Measurements from ENCODE around the gene LAMTOR2.

Gene LAMTOR2

GRCh38 chr1:156081917-156082308, 27.3 kb downstream of the LAMTOR2 start:
- Histone ChIP-seq H3K79me2 (ENCODE audit: insufficient read depth, low read depth) (no peaks in the 10 kb centered on the region), H3K4me1 (ENCODE audit: low read depth, poor library complexity, severe bottlenecking) (peaks cover 26% of the 10 kb centered on the region), H3K27me3 (ENCODE audit: insufficient read depth, low read depth) (peaks cover 20% of the 10 kb centered on the region), H3K27ac (no peak overlapping the region), H2AFZ (ENCODE audit: low read depth) (peak overlapping the region; percentile 99), H3K4me2 (peak overlapping the region; percentile 98), H3K4me3 (IDR thresholded peaks at IDR 0.05; ENCODE audit: insufficient read depth, low read depth, low read length) (peak overlapping the region; percentile 98), H3K36me3 (ENCODE audit: insufficient read depth) (no peaks in the 10 kb centered on the region), H4K20me1 (ENCODE audit: insufficient read depth) (no peaks in the 10 kb centered on the region), H3K9ac (peak overlapping the region; percentile 34)
- no peak for TF ChIP-seq CTCF (conservative IDR thresholded peaks at IDR 0.05; ENCODE audit: low read depth, low read length)

- Histone ChIP-seq H2AFZ (ENCODE audit: low read depth) (peak within 1 kb of the TSS; percentile 99), H3K27me3 (ENCODE audit: insufficient read depth, low read depth) (peaks cover 20% of the 10 kb centered on the region), H3K9ac (peak within 1 kb of the TSS; percentile 34), H3K4me1 (ENCODE audit: low read depth, poor library complexity, severe bottlenecking) (peaks cover 26% of the 10 kb centered on the region), H3K36me3 (ENCODE audit: insufficient read depth) (no peaks in the 10 kb centered on the region), H3K27ac (no peak within 1 kb of the TSS), H3K4me2 (peak within 1 kb of the TSS; percentile 98), H3K4me3 (IDR thresholded peaks at IDR 0.05; ENCODE audit: insufficient read depth, low read depth, low read length) (peak within 1 kb of the TSS; percentile 98), H4K20me1 (ENCODE audit: insufficient read depth) (no peaks in the 10 kb centered on the region), H3K79me2 (ENCODE audit: insufficient read depth, low read depth) (no peaks in the 10 kb centered on the region)
- TF ChIP-seq CTCF (conservative IDR thresholded peaks at IDR 0.05; ENCODE audit: low read depth, low read length), result no peak; the same call in 1 of the 2 replicates
These were observed 27.9 kb downstream of the LAMTOR2 start, which contains the start of gene MEX3A for GRCh38 chr1:156082309-156083091. MEX3A (minus strand) TSS chr1:156082465; CDS start chr1:156081998, 467 bp downstream.

- Histone ChIP-seq H3K27me3 (ENCODE audit: insufficient read depth, low read depth) (peaks cover 20% of the 10 kb centered on the region), H4K20me1 (ENCODE audit: insufficient read depth) (no peaks in the 10 kb centered on the region), H3K4me2 (0 out of 2 replicates have a peak overlapping the region, but pooled peaks have one; percentile 98), H2AFZ (ENCODE audit: low read depth) (no peak overlapping the region), H3K36me3 (ENCODE audit: insufficient read depth) (no peaks in the 10 kb centered on the region), H3K4me1 (ENCODE audit: low read depth, poor library complexity, severe bottlenecking) (peaks cover 31% of the 10 kb centered on the region), H3K4me3 (IDR thresholded peaks at IDR 0.05; ENCODE audit: insufficient read depth, low read depth, low read length) (no peak overlapping the region), H3K27ac (no peak overlapping the region), H3K79me2 (ENCODE audit: insufficient read depth, low read depth) (no peaks in the 10 kb centered on the region), H3K9ac (no peak overlapping the region)
- TF ChIP-seq CTCF (conservative IDR thresholded peaks at IDR 0.05; ENCODE audit: low read depth, low read length), result no peak
These were observed 29.5 kb downstream of the LAMTOR2 start for GRCh38 chr1:156083800-156084790.

GRCh38 chr1:156086256-156086662, 31.7 kb downstream of the LAMTOR2 start:
- TF ChIP-seq CTCF (conservative IDR thresholded peaks at IDR 0.05; ENCODE audit: low read depth, low read length), result no peak
- peaks cover 51% of the 10 kb centered on the region for H3K4me1 ChIP-seq (ENCODE audit: low read depth, poor library complexity, severe bottlenecking)
- H3K27ac ChIP-seq, result no peak overlapping the region
- H3K79me2 ChIP-seq (ENCODE audit: insufficient read depth, low read depth), result no peaks in the 10 kb centered on the region
- no peak overlapping the region for H2AFZ ChIP-seq (ENCODE audit: low read depth)
- H3K27me3 ChIP-seq (ENCODE audit: insufficient read depth, low read depth), result peaks cover 20% of the 10 kb centered on the region
- no peaks in the 10 kb centered on the region for H4K20me1 ChIP-seq (ENCODE audit: insufficient read depth)
- no peak overlapping the region for H3K4me3 ChIP-seq (IDR thresholded peaks at IDR 0.05; ENCODE audit: insufficient read depth, low read depth, low read length)
- H3K36me3 ChIP-seq (ENCODE audit: insufficient read depth), result no peaks in the 10 kb centered on the region
- H3K9ac ChIP-seq, result no peak overlapping the region
- H3K4me2 ChIP-seq, result no peak overlapping the region
